Stimulated activated effector memory CD8-positive, alpha-beta T cell treated with anti-CD3 and anti-CD28 coated beads, Interleukin-12 subunit alpha, Interleukin-12 subunit beta, amount 100 ng/mL, for 72 hours (primary cell): ENCODE results near the gene SLC16A12.

Source experiments
- ATAC-seq: fragments of 150-1000 bp; cut with Tn5 transposase; 2 replicates; pipeline ENCODE4 v1.10.0; 2021
- DNase-seq, 2 donors: peaks; one replicate each; pipeline ENCODE4 v3.0.0; 2021 to 2022; ENCODE audit warnings: low spot score in 2 of 2
- H3K27ac Mint-ChIP-seq: one replicate; pipeline ENCODE4 v1.8.0; 2022; ENCODE audit warnings: mild to moderate bottlenecking, mixed read lengths
- H3K36me3 Mint-ChIP-seq: one replicate; pipeline ENCODE4 v1.8.0; 2022; ENCODE audit warnings: mild to moderate bottlenecking, mixed read lengths
- H3K4me1 Mint-ChIP-seq: one replicate; pipeline ENCODE4 v1.8.0; 2022; ENCODE audit warnings: mixed read lengths
- H3K4me3 Mint-ChIP-seq: one replicate; pipeline ENCODE4 v1.8.0; 2022; ENCODE audit warnings: mild to moderate bottlenecking, mixed read lengths
- H3K9me3 Mint-ChIP-seq: one replicate; pipeline ENCODE4 v1.8.0; 2022; ENCODE audit warnings: mixed read lengths

Gene SLC16A12

DNA sequence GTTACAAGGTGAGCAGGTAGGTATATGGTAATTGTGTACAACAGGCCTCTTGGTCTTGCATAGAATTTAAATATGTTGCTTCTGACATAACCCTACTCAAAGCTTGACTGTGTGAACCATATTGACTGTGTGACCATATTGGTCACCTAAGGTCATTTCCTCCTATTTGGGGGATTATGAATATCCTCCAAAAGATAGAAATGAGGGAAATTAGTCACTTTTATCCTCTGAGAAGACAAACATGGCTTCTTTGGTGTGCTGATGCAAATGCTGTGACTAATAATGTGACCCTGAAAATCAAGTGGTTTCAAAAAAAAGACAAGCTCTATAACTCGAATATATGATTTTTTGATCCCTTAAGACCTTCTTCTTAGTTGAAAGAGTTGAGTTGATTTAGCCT, 93.1 kb downstream of the SLC16A12 start:
- ATAC-seq (peak; percentile 47), DNase-seq (no peak)
- no peak overlapping the region for H3K4me3 Mint-ChIP-seq
- no peaks in the 10 kb centered on the region for H3K9me3 Mint-ChIP-seq
- no peaks in the 10 kb centered on the region for H3K4me1 Mint-ChIP-seq
- no peak overlapping the region for H3K27ac Mint-ChIP-seq
- no peaks in the 10 kb centered on the region for H3K36me3 Mint-ChIP-seq

DNA sequence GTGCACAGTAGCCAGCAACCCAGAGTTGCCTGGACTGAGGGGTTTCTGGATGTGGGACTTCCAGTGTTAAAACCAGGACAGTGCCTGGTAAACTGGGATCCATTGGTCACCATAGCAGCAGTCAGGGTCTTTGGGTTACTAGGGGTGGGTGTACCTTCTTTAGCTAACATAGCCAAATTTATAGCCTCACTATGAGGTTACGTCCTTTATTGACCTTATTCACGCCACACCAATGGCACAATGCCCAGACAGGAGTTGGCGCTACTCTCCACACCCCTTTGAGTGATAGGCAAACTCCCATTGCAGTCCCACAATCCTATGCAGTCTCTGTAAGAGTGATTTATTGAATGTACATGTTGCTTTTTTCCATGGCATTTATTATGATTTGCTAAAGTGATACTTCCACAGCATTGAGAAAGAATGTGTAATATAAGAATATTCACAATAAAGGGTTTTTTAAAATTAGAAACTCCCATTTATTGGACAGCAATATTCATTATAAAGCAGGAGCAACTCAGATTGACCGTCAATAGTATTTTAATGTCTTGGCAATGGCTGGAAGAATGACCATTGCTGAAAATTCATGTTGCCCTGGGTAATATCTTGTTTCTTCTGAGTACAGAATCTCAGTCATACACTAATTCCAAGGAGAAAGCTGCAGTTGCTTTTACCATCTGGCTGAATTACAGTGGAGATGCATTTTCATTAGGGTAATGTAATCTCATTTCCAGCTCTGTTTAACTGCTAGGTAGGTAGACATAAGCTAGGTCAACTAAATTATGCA, 95.0 kb downstream of the SLC16A12 start:
- Mint-ChIP-seq H3K9me3 (no peaks in the 10 kb centered on the region), H3K4me1 (no peaks in the 10 kb centered on the region), H3K36me3 (no peaks in the 10 kb centered on the region), H3K27ac (no peak overlapping the region), H3K4me3 (no peak overlapping the region)
- no peak for ATAC-seq
- no peak for DNase-seq

DNA sequence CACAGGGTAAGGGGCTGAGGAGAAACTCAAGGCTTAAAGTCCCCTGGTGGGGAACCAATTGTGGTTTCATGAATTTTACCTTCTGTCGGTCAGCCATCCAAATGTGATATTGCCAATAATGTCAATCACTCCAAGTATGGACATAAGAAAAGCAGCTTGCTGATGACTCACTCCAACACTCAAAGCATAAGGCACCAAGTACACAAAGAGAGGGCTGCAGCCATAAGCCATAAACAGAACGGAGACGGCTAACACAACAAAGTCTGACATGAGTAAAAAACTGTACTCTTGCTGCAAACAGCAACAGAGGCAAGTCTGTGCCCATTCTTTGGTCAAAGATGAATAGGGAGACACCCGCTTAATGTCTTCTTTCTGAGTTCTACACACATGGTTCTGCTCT, 96.9 kb downstream of the SLC16A12 start:
- H3K27ac Mint-ChIP-seq, result no peak overlapping the region
- no peaks in the 10 kb centered on the region for H3K4me1 Mint-ChIP-seq
- no peak for ATAC-seq
- H3K9me3 Mint-ChIP-seq, result no peaks in the 10 kb centered on the region
- no peak overlapping the region for H3K4me3 Mint-ChIP-seq
- DNase-seq, result no peak
- H3K36me3 Mint-ChIP-seq, result no peaks in the 10 kb centered on the region

DNA sequence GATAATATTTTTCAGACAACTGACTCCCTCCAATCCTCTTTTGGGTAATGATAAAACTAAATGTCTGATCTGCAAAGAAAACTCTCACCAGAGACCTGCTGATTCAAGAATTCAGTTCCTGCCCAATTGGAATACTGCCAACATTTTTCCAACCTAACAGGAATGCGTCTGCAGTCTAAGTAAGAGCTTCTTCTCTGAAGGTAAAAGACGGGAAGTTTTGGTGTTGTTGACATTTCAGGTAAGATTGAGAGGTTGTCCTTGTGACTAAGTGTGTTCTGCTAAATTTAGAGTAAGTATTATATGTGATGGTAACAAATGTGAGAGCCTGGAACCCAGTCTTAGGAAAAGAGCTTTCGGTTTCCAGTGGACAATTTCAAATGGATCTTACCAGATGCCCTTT, 103.4 kb downstream of the SLC16A12 start:
- no peak overlapping the region for H3K4me3 Mint-ChIP-seq
- H3K27ac Mint-ChIP-seq, result no peak overlapping the region
- no peaks in the 10 kb centered on the region for H3K4me1 Mint-ChIP-seq
- no peaks in the 10 kb centered on the region for H3K36me3 Mint-ChIP-seq
- no peaks in the 10 kb centered on the region for H3K9me3 Mint-ChIP-seq
- no peak for ATAC-seq
- no peak for DNase-seq

DNA sequence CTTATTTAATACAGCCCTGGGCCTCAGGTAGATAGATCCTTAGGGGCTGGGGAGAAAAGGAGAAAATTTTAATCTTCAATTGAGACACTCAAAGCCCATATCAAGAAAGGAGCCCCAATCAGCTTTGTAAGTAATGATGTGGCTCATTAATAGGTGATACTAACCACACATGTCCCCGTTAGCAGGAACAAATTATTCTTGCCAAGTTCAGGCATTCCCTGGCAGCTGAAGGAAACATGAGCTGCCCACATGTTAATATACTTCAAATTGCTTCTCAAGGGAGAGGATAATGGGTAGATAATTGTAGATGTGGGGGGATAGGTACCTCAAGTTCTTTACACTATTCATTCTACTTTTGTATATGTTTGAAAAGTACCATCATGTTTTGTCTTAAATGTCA, 106.5 kb downstream of the SLC16A12 start:
- no peaks in the 10 kb centered on the region for H3K9me3 Mint-ChIP-seq
- H3K27ac Mint-ChIP-seq, result no peak overlapping the region
- ATAC-seq (no peak), DNase-seq (no peak)
- no peaks in the 10 kb centered on the region for H3K4me1 Mint-ChIP-seq
- no peak overlapping the region for H3K4me3 Mint-ChIP-seq
- H3K36me3 Mint-ChIP-seq, result no peaks in the 10 kb centered on the region

DNA sequence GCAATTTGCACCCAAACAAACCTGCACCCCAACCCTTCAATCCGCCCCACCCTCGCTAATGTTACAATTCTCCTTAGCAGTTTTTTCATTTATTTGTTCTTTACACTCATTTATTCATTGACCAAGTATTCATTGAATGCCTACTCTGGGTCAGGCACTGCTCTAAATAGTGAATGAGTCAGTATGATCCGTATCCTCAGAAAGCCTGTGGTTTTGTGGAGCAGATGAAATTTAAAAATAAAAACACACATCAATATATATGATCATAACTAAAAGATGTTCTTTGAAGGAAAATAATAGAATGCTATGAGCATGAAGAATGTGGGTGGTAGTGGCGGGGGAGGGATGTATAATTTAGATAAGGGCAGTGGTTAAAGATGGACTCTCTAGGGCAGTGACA, 107.8 kb downstream of the SLC16A12 start:
- ATAC-seq (no peak), DNase-seq (no peak)
- H3K4me1 Mint-ChIP-seq, result no peaks in the 10 kb centered on the region
- no peak overlapping the region for H3K27ac Mint-ChIP-seq
- H3K9me3 Mint-ChIP-seq, result no peaks in the 10 kb centered on the region
- H3K4me3 Mint-ChIP-seq, result no peak overlapping the region
- H3K36me3 Mint-ChIP-seq, result no peaks in the 10 kb centered on the region

DNA sequence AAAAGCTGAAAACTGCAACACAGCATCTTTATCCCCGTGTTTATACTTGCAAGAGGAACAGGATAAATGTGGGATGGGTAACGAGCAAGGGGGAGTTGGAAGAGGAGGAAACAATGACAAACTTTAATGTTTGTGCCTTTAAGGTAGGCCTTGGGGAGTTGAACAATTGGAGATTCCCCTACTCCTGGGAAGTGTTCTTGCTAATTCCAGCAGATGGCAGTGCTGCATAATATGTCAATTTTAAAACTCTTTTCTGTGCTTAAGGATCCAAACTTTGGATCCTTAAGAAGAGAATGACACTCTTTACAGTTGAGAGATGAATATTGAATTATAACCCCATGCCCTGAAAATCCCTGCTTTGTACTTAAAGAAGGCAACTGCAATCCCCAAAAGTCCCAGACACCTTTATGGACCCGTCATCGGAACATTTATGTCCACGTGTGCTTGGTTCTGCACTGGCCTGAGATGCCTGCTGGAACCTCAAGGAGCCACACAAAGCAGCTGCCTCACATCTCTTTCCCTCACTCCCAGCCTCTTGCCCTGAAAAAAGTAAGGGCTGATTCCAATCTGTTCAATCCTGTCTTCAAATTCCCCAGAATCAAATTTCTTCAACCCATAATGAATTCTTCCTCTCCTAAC, 109.0 kb downstream of the SLC16A12 start:
- H3K4me1 Mint-ChIP-seq, result peaks cover under 1% of the 10 kb centered on the region
- H3K36me3 Mint-ChIP-seq, result no peaks in the 10 kb centered on the region
- H3K4me3 Mint-ChIP-seq, result no peak overlapping the region
- DNase-seq, result no peak
- H3K9me3 Mint-ChIP-seq, result no peaks in the 10 kb centered on the region
- no peak overlapping the region for H3K27ac Mint-ChIP-seq
- ATAC-seq, result peak; percentile 65

DNA sequence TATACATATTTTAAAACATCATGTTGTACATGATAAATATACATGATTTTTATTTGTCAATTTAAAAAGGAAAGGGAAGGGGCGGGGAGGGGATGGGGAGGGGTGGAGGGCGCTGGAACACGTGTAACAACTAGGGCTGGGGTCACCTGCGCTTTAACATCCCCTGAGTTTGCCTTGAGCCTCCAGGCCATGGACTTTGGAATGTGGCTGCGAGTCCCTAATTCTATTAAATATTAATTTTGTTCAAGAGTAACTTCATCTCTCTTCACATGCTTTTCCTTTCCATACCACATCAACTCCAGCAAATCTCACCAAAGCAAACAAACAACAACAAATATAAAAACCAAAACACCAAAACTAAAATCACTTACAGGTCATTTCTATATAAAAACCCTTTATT, 110.4 kb downstream of the SLC16A12 start:
- ATAC-seq (no peak), DNase-seq (no peak)
- H3K4me3 Mint-ChIP-seq, result no peak overlapping the region
- H3K36me3 Mint-ChIP-seq, result peaks cover 7% of the 10 kb centered on the region
- H3K27ac Mint-ChIP-seq, result no peak overlapping the region
- H3K4me1 Mint-ChIP-seq, result peaks cover 6% of the 10 kb centered on the region
- no peaks in the 10 kb centered on the region for H3K9me3 Mint-ChIP-seq

DNA sequence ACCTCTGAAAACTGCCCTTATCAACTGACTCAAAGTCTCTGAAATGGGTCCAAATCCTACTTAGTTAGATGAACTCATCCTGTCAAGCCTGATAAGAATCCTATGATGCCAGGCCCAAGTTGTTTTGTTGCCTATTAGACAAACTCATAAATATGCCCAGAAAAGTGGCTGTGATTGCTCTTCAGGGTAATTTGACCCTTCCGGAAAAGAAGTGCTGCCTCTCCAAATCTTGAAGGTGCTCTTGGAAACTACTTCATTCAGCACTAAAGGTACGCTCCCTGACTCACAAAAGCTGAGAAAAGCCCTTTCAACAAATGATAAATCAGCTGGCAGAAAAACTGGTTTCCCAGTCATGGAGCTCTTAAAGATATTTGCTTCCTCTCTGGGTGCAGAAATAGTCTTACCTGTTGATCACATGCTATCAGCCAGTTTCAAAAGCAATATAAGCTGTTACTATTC, 114.3 kb downstream of the SLC16A12 start:
- H3K9me3 Mint-ChIP-seq, result no peaks in the 10 kb centered on the region
- no peak for ATAC-seq
- DNase-seq, result peak in 1 of 2 donors; percentile 25
- peaks cover 26% of the 10 kb centered on the region for H3K4me1 Mint-ChIP-seq
- no peak overlapping the region for H3K27ac Mint-ChIP-seq
- peaks cover 29% of the 10 kb centered on the region for H3K36me3 Mint-ChIP-seq
- H3K4me3 Mint-ChIP-seq, result no peak overlapping the region

DNA sequence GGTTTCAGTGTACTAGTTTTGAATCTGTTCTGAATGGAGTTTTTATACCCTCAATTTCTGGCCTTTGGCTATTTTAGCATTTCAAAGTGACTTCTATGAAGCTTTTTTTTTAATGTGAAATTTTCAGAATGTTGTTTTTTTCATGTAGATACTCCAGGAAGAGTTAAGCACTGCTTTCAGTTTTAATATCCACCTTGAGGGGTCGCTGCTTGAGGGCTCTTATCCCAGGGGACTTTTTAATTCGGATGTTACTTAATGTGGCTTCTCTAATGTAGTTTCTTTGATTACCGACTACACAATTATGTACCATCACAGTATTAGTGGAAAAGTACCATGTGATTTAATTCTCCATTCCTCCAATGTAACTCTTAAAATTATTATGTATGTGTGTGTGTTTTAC, 115.8 kb downstream of the SLC16A12 start:
- Mint-ChIP-seq H3K27ac (peak overlapping the region; percentile 14), H3K4me3 (no peak overlapping the region), H3K4me1 (peaks cover 36% of the 10 kb centered on the region), H3K36me3 (peaks cover 29% of the 10 kb centered on the region), H3K9me3 (no peaks in the 10 kb centered on the region)
- DNase-seq, result peak in 1 of 2 donors; percentile 30
- no peak for ATAC-seq

DNA sequence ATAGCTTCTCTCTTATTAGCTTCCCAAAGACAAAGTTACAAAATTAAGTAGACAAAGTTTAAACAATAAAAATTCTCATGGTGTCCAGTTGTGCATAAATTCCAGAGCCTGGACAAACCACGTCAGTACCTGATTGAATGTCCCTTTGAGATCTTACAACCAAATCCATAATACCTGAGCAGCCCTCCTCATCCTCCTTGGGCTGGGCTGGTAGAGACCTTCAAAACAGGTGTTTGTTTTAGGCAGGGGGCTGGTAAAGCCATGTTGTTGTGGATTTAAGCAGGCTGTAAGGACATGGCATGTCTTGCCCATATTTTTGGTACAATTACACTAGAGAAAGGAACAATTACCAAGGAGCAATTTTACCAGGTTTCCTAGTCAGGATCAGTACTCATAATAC, 118.9 kb downstream of the SLC16A12 start:
- H3K36me3 Mint-ChIP-seq, result peaks cover 29% of the 10 kb centered on the region
- H3K4me1 Mint-ChIP-seq, result peaks cover 41% of the 10 kb centered on the region
- ATAC-seq, result no peak
- no peaks in the 10 kb centered on the region for H3K9me3 Mint-ChIP-seq
- H3K4me3 Mint-ChIP-seq, result peak overlapping the region; percentile 94
- H3K27ac Mint-ChIP-seq, result peak overlapping the region; percentile 96
- DNase-seq, result peak in 1 of 2 donors; percentile 46

DNA sequence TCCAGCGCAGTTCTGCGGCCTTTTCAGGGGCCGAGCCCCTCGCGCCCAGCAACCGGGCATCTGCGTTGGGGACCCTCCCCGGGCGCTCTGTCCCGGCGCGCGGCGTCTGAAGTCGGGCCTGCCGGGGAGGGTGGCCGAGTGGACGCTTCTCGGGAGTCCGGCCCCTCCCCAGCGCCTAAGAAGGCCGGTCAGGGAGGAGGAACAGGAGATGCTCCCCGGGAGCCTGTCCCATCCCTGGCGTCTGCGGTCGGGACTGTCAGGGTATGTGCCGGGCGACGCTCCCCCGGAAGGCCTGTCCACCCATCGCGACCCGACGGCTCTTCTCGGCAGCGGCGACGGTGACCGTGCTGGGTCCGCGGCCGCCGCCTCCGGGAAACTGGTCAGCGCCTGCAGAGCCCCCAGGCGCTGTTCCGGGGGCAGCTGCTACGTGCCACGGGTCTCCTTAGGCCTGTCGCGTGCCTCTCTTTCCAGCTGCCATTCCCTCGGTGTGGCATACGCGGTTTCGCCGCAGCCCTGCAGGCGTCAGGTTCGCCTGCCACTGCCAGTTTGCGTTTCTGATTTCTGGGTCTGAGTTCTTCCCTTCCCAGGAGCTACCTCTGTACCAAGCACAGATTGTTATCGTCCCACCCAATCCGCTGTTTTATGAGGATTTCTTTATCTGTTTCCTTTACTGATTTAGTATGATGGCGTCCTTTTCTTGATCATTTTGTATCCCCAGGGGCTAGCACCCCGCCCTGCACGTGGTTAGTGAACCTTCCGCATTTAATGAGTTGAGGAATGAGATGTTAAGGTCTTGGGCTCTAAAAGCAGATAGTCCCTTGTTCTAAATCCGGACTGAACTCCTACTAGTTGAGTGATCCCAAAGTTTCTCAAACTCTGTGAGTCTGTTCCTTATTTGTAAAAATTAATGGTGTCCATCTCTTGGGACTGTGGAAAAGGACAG, 120.2 kb downstream of the SLC16A12 start:
- Mint-ChIP-seq H3K27ac (peak overlapping the region; percentile 96), H3K4me3 (peak overlapping the region; percentile 94), H3K36me3 (peaks cover 23% of the 10 kb centered on the region), H3K9me3 (no peaks in the 10 kb centered on the region), H3K4me1 (peaks cover 42% of the 10 kb centered on the region)
- DNase-seq (peak in 1 of 2 donors; percentile 29), ATAC-seq (peak; percentile 63)

DNA sequence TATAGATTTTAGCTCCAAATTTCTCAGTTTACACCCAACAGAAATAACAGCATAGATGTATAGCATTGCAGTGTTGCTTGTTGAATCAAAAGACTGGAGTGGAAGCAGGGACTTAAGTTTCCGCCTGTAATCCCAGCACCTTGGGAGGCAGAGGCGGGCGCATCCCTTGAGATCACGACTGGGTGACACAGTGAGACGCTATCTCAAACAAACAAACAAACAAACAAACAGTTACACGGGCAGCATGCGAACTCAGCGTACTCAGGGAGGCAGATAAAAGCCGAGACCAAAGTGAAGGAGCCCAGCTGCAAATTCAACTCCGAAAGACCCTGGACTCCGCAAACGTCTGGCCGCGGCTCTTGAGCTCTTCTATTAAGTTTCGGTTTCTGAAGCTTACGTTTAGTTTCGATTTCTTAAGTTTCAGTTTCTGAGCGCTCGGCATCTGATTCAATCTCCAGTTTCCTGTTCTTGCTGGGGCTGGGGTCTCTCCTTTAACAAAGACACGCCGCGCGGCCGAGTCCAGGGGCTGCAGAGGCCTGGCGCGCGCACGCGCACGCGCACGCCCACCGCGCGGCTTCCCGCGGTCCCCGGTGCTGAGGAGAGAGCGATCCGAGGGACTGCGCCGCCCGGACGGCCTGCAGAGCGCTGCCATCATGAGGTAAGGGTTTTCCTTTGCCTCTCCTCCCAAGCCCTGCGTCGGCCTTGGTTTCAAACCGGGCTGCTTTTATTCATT, 121.1 kb downstream of the SLC16A12 start, which contains the start of gene IFIT5:
TSS of gene IFIT5 (plus strand) at position 423 of the 733 bp plus-strand sequence. CDS start at position 654, 231 bp downstream.
- peak; percentile 90 for ATAC-seq
- H3K36me3 Mint-ChIP-seq, result peaks cover 15% of the 10 kb centered on the region
- H3K9me3 Mint-ChIP-seq, result no peaks in the 10 kb centered on the region
- DNase-seq, result peak; percentile 55 to 83
- H3K4me1 Mint-ChIP-seq, result peaks cover 42% of the 10 kb centered on the region
- H3K4me3 Mint-ChIP-seq, result peak within 1 kb of the TSS; percentile 94
- H3K27ac Mint-ChIP-seq, result peak within 1 kb of the TSS; percentile 96

DNA sequence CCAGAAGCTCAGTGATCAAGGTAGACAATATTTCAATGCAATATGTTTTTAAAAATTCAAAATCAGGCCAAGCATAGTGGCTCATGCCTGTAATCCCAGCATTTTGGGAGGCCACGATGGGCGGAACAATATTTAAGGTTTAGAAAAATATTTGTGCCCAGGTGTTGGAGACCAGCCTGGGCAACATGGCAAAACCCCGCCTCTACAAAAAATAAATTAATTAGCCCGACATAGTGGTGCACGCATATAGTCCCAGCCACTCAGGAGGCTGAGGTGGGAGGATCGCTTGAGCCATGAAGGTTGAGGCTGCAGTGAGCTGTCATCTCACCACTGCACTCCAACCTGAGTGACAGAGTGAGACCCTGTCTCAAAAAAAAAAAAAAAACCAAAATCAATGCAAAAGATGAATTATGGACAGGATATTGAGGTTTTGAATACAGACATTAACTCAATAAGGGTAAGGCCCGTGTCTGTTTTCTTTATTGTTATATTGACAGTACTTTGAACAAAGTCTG, 121.9 kb downstream of the SLC16A12 start:
- no peaks in the 10 kb centered on the region for H3K9me3 Mint-ChIP-seq
- peaks cover 13% of the 10 kb centered on the region for H3K36me3 Mint-ChIP-seq
- ATAC-seq (no peak), DNase-seq (peak in 1 of 2 donors; percentile 36)
- H3K4me1 Mint-ChIP-seq, result peaks cover 42% of the 10 kb centered on the region
- peak overlapping the region; percentile 96 for H3K27ac Mint-ChIP-seq
- H3K4me3 Mint-ChIP-seq, result peak overlapping the region; percentile 94
